Cardiac muscle cell (in vitro differentiated cells and primary cell): ENCODE data around the gene STXBP5. TPM values are rescaled to one million over a fixed set of nuclear protein-coding genes. Genes with fewer than 3 reads are reported as not detected.
A peak's percentile ranks its signal among the peaks of the same experiment; 100 is the strongest.

Experiments
- DNase-seq, 2 donors: peaks; one replicate each; pipeline versions ENCODE4 v3.0.0 to v3.0.0-alpha.2; 2010 to 2017; ENCODE audit warnings: low read depth in 1 of 2, low spot score in 1 of 2
- H3K27ac ChIP-seq: fragments of 200-600 bp; sonication (generic); 2 replicates; pipeline ENCODE4 v1.5.1; 2016
- H3K27me3 ChIP-seq: fragments of 200-600 bp; sonication (generic); 2 replicates; pipeline ENCODE4 v1.6.0; 2016; ENCODE audit warnings: control low read depth
- H3K36me3 ChIP-seq: fragments of 200-600 bp; sonication (generic); 2 replicates; pipeline ENCODE4 v1.5.1; 2016; ENCODE audit warnings: control low read depth
- H3K4me1 ChIP-seq: fragments of 200-600 bp; sonication (generic); 2 replicates; pipeline ENCODE4 v1.8.1; 2017; ENCODE audit warnings: low read depth, mild to moderate bottlenecking, mixed run types
- H3K4me3 ChIP-seq: fragments of 200-600 bp; sonication (generic); 2 replicates; pipeline ENCODE4 v1.5.1; 2016; ENCODE audit warnings: mild to moderate bottlenecking
- H3K9me3 ChIP-seq: fragments of 200-600 bp; sonication (generic); 2 replicates; pipeline ENCODE4 v1.5.1; 2017; ENCODE audit warnings: low read depth, mild to moderate bottlenecking, control low read depth
- polyA plus RNA-seq: library from polyadenylated mRNA; unstranded; fragments of >200 nt; fragmentation: Nextera tagmentation; extraction: Ambion mirVana; gene quantifications from 2 replicates; pipeline ENCODE4 v1.2.1, GENCODE V29; 2016
- total RNA-seq: library from RNA; depleted of rRNA; stranded (reverse); fragments of >200 nt; gene quantifications from 2 replicates; pipeline ENCODE4 v1.2.3, GENCODE V29; 2016
- TF ChIP-seq, protein P1 (sequence below): IDR thresholded peaks from 2 replicates; pipeline ENCODE4 v1.5.1; 2012; ENCODE audit warnings: low read depth, mild to moderate bottlenecking, low read length

STXBP5 gene
- total and polyA plus RNA-seq, 2 experiments from 2014 or later, result 2.9 to 5.3 TPM

DNA sequence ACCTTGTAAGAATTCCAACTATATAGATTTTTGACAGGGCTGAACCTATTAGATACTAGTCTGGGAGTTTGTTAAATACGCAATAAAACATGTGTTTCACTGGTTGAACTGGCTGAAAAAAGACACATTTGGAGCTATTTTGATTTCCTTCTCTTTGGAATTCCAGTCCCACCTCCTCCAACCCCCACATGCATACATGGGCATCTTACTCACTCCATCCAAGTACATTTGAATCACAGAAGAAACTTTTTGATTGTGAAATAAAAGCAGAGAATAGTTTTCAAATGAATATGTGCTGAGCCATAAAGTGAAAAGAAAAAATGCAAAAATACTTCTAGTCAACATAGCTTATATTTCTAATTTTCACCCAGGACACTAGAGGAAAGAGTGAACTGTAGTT is 33.9 kb upstream of the STXBP5 start:
- Histone ChIP-seq H3K9me3 (no peaks in the 10 kb centered on the region), H3K4me1 (no peaks in the 10 kb centered on the region), H3K27ac (no peak overlapping the region), H3K36me3 (no peaks in the 10 kb centered on the region), H3K4me3 (no peak overlapping the region), H3K27me3 (no peaks in the 10 kb centered on the region)
- DNase-seq, result peak in 1 of 2 donors; percentile 94
- TF ChIP-seq, protein P1, sequence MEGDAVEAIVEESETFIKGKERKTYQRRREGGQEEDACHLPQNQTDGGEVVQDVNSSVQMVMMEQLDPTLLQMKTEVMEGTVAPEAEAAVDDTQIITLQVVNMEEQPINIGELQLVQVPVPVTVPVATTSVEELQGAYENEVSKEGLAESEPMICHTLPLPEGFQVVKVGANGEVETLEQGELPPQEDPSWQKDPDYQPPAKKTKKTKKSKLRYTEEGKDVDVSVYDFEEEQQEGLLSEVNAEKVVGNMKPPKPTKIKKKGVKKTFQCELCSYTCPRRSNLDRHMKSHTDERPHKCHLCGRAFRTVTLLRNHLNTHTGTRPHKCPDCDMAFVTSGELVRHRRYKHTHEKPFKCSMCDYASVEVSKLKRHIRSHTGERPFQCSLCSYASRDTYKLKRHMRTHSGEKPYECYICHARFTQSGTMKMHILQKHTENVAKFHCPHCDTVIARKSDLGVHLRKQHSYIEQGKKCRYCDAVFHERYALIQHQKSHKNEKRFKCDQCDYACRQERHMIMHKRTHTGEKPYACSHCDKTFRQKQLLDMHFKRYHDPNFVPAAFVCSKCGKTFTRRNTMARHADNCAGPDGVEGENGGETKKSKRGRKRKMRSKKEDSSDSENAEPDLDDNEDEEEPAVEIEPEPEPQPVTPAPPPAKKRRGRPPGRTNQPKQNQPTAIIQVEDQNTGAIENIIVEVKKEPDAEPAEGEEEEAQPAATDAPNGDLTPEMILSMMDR, result no peak

DNA sequence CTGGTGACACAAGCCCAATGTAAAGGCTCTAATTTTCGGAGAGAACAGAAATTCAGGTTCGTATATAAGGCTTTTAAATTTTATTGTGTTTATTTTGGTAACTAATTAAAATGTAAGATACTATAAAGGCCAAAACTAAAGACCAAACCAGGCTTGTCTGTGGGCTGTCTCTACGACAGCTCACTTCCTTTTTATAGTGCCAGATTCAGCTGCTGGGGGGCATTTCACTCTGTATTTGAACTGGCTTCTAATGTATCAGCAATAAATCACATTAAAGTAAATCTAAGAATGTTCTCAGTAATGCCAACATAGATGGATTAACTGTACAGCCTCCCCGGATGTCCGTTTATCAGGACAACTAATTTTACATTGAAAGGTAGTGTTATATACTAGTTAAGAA is 31.1 kb upstream of the STXBP5 start:
- Histone ChIP-seq H3K36me3 (no peaks in the 10 kb centered on the region), H3K4me1 (no peaks in the 10 kb centered on the region), H3K27ac (no peak overlapping the region), H3K9me3 (no peaks in the 10 kb centered on the region), H3K4me3 (no peak overlapping the region), H3K27me3 (no peaks in the 10 kb centered on the region)
- DNase-seq, result no peak
- TF ChIP-seq, protein P1, result no peak

DNA sequence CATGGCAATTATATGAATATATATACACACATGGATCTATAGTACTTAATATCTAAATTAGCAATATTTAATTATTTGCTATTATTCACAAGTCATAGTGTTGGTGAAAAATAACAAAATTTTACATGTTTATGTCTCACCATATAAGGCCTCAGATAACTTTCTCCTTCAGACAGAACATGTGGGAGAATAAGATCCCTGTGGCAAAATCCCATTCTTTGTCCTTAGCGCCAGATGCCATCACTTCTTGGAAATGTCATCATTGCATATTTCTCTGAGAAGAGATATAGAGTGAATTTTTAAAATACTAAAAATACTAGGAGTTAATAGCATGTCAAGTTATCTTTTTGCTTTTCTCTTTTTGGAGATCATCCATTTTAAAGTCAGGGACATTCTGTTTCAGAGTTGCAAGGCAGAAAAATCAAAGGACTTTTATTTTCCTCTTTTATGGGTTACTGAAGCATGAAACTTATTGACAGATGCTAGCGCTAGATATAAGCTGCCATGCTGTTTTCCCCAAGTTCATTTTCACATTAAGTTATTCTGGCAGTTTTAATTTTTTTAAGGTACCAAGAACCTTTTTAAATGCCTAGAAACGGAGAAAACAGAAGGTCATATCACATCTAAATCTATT is 30.4 kb upstream of the STXBP5 start:
- Histone ChIP-seq H3K9me3 (no peaks in the 10 kb centered on the region), H3K4me3 (no peak overlapping the region), H3K4me1 (no peaks in the 10 kb centered on the region), H3K27ac (no peak overlapping the region), H3K27me3 (no peaks in the 10 kb centered on the region), H3K36me3 (no peaks in the 10 kb centered on the region)
- DNase-seq, result peak in 1 of 2 donors; percentile 48
- TF ChIP-seq, protein P1, result no peak

DNA sequence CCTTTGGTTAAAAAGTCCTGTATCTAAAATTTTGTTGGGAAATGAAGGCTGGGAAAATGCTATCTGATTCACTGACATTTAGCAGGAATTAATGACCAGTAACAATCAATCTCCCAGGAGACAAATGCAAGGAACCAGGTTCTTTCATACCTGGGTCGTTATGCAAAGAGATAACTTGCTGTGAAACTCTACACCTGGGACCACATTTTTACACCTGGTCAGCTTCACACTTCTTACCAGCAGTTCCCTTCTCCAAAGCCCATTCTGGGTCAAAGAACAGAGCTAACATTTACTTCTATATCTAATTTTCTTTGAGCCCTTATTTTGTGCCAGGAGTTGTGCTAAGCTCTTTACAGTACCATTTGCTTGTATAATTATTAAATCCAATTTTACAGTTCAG is 27.4 kb upstream of the STXBP5 start:
- no peak for DNase-seq
- Histone ChIP-seq H3K27ac (no peak overlapping the region), H3K9me3 (no peaks in the 10 kb centered on the region), H3K4me3 (no peak overlapping the region), H3K36me3 (no peaks in the 10 kb centered on the region), H3K27me3 (no peaks in the 10 kb centered on the region), H3K4me1 (no peaks in the 10 kb centered on the region)
- TF ChIP-seq, protein P1, result no peak

DNA sequence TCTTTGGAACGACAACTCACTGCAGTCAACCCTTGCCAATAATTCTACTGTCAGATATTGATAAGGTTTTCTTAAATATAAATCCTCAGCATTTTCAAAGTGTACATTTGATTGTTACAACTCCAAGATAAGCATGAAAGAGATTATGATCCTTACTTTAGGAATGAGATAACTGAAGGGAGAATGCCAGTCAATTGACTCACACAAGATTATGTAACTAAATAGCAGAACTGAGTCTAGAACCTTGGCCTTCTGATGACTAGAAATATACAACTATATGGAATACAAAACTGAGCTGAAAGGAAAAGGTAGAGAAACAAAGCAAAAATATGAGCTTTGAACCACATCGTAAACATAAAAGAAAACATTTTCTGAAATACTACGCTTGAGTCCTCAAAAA is 26.9 kb upstream of the STXBP5 start:
- Histone ChIP-seq H3K4me3 (no peak overlapping the region), H3K36me3 (no peaks in the 10 kb centered on the region), H3K4me1 (no peaks in the 10 kb centered on the region), H3K9me3 (no peaks in the 10 kb centered on the region), H3K27ac (no peak overlapping the region), H3K27me3 (no peaks in the 10 kb centered on the region)
- TF ChIP-seq, protein P1, result no peak
- DNase-seq, result no peak
